WERI-Rb-1 (cell line): ENCODE data around the gene CDA.

Experiments
- DNase-seq: peaks from one replicate; pipeline ENCODE4 v3.0.0-alpha.2; 2020
- H3K27ac ChIP-seq: fragments of 250-450 bp; sonication (Bioruptor Pico); 2 replicates; pipeline ENCODE4 v1.5.1; 2020; ENCODE audit warnings: mild to moderate bottlenecking, moderate library complexity
- H3K27me3 ChIP-seq: fragments of 250-450 bp; sonication (Bioruptor Pico); 2 replicates; pipeline ENCODE4 v1.5.1; 2021; ENCODE audit warnings: mild to moderate bottlenecking, low read depth, moderate library complexity; ENCODE audit not compliant: insufficient read depth, severe bottlenecking
- H3K36me3 ChIP-seq: fragments of 250-450 bp; sonication (Bioruptor Pico); 2 replicates; pipeline ENCODE4 v1.5.1; 2020; ENCODE audit warnings: mild to moderate bottlenecking, moderate library complexity
- H3K4me3 ChIP-seq: 2 replicates; pipeline ENCODE4 v1.5.1; 2011; ENCODE audit warnings: low read depth, mild to moderate bottlenecking, control low read depth, low read length
- H3K9me3 ChIP-seq: fragments of 250-450 bp; sonication (Bioruptor Pico); 2 replicates; pipeline ENCODE4 v1.5.1; 2021; ENCODE audit warnings: mild to moderate bottlenecking, moderate library complexity; ENCODE audit not compliant: severe bottlenecking
- CTCF ChIP-seq: IDR thresholded peaks from 2 replicates; pipeline ENCODE4 v1.5.1; 2011; ENCODE audit warnings: low read depth, mild to moderate bottlenecking, control low read depth, inconsistent platforms, low read length

The CDA gene

DNA sequence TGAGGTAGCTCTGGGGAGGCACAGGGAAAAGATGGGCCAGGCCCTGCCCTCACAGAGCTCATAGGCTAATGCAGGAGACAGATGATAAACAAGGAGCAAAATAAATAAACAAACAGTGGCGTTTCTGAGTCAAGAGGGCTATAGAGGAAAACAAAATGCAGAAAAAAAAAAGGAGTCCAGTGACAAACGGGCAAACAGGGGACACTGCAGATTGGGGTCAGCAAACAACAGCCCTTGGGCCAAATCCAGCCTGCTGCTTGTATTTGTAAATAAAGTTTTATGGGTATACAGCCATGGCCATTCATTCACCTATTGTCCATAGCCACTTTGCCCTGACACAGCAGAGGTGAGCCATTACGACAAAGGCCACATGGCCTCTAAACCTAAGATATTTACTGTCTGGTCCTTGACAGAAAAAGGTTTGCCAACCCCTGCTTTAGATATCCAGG is 25.3 kb downstream of the CDA start:
- H3K27me3 ChIP-seq: no peaks in the 10 kb centered on the region
- H3K36me3 ChIP-seq: no peaks in the 10 kb centered on the region
- H3K4me3 ChIP-seq: no peak overlapping the region
- no peak for DNase-seq
- H3K27ac ChIP-seq: peak overlapping the region; percentile 14; the same call in 1 of the 2 replicates
- H3K9me3 ChIP-seq: peaks cover 3% of the 10 kb centered on the region
- TF ChIP-seq CTCF: no peak

DNA sequence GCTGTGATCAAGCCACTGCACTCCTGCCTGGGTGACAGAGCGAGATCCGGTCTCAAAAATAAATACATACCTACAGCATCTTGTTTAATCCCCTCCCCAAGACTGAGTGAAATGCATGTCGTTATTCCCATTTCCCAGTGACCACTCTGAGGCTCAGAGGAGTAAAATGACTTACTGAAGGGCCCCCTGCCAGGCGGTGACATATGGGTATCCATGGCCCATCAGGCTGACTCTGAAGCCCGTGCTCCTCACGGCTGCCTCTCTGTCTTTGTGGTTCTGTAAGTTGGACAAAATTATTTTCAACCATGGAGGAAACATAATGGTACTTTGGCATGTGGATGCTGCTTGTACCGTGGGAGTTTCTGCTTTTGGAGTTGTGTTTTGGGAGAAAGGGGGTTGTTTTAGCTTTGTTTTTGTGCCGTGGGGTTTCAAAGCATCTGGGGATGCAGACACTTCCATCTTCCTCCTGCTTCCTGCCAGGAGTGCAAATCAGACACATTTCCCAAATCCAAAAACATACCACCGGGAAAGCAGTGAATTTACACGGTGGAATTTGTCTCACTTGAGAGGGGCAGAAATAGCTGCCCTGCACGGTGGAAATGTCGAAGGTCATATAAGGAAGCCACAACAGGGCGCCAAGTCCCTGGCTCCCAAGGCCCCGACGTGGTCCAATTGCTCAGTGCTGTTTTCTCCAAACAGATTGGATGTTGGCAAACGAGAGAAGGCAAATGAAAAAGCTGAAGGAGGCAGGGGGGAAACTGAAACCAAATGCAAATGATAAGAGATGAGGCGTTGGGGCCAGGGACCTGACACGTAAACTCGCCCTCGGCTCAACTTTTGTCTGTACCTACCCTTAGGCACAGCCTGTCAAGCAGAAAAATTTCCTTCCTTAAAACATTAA is 27.3 kb downstream of the CDA start:
- Histone ChIP-seq H3K36me3 (no peaks in the 10 kb centered on the region), H3K9me3 (peaks cover 3% of the 10 kb centered on the region), H3K27me3 (no peaks in the 10 kb centered on the region), H3K27ac (no peak overlapping the region), H3K4me3 (no peak overlapping the region)
- no peak for DNase-seq
- TF ChIP-seq CTCF: no peak

GRCh38 chr1:20616847-20617487 is 28.1 kb downstream of the CDA start:
- H3K27me3 ChIP-seq: no peaks in the 10 kb centered on the region
- no peaks in the 10 kb centered on the region for H3K9me3 ChIP-seq
- H3K36me3 ChIP-seq: no peaks in the 10 kb centered on the region
- DNase-seq: no peak
- TF ChIP-seq CTCF: no peak
- H3K4me3 ChIP-seq: no peak overlapping the region
- no peak overlapping the region for H3K27ac ChIP-seq

DNA sequence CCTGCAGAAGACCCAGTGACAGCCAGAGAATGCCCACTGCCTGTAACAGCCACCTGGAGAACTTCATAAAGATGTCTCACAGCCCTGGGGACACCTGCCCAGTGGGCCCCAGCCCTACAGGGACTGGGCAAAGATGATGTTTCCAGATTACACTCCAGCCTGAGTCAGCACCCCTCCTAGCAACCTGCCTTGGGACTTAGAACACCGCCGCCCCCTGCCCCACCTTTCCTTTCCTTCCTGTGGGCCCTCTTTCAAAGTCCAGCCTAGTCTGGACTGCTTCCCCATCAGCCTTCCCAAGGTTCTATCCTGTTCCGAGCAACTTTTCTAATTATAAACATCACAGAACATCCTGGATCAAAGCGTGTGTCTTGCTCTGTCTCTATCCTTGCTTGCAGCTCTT is 29.7 kb downstream of the CDA start:
- no peak for DNase-seq
- TF ChIP-seq CTCF: no peak
- H3K27ac ChIP-seq: no peak overlapping the region
- H3K9me3 ChIP-seq: no peaks in the 10 kb centered on the region
- H3K4me3 ChIP-seq: no peak overlapping the region
- no peaks in the 10 kb centered on the region for H3K27me3 ChIP-seq
- H3K36me3 ChIP-seq: no peaks in the 10 kb centered on the region

DNA sequence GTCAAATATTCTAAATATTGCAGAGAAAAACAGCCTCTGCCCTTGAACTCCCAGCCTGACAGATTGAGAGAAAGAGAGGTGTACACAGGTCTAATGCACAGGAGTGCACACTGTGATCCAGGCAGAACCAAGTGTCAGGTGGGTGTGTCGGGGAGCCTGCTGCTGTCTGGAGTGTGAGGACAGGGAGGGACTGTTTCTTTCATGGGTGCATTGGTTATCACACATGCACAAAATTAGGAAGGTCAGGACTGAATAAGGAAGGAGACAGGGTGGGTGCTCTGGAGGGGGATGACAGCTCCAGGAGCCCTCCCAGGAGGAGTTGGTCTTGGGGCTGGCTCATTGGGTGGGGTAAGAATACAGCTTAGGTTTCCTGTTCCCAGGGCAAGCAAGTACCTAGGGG is 31.1 kb downstream of the CDA start:
- no peak overlapping the region for H3K4me3 ChIP-seq
- H3K27ac ChIP-seq: no peak overlapping the region
- no peaks in the 10 kb centered on the region for H3K9me3 ChIP-seq
- no peaks in the 10 kb centered on the region for H3K27me3 ChIP-seq
- H3K36me3 ChIP-seq: no peaks in the 10 kb centered on the region
- TF ChIP-seq CTCF: no peak
- no peak for DNase-seq
